ENCODE results near the gene MAP3K21. TPM values are rescaled to one million over a fixed set of nuclear protein-coding genes. Genes with fewer than 3 reads are reported as not detected.
A peak's percentile ranks its signal among the peaks of the same experiment; 100 is the strongest.

Gene MAP3K21
- total and polyA plus RNA-seq, 2 of the 8 experiments (the other 6 are each of a cell fraction or from before 2014, with no cell fraction given) = 21.2 to 21.8 TPM

GRCh38 chr1:233295237-233295974 is 32.1 kb upstream of the MAP3K21 start, which contains the start of gene PCNX2:
TSS of gene PCNX2 (minus strand) at chr1:233295725. CDS start at chr1:233295478, 247 bp downstream.
- WGBS, 2 experiments (ENCODE audit: extremely low coverage in 1 of 2, insufficient coverage in 1 of 2, insufficient read length in 1 of 2, insufficient replicate concordance in 2 of 2, low coverage in 1 of 2, low lambda C conversion rate in 2 of 2, missing lambda C conversion rate in 1 of 2) = 1% methylated on average over 30 of the region's 54 CpGs; no CpG with 5 or more reads in 1 of the 2 experiments
- Histone ChIP-seq H2BK5ac (ENCODE audit: low read depth, low read length) (peak within 1 kb of the TSS; percentile 95; the same call in 1 of the 2 replicates), H3K23ac (ENCODE audit: insufficient read length) (no peak within 1 kb of the TSS), H4K20me1 (replicated peaks in 1 of 2; ENCODE audit: control insufficient read depth in 1 of 2, insufficient read depth in 2 of 2, low read length in 2 of 2) (no peaks in the 10 kb centered on the region), H4K91ac (replicated peaks; ENCODE audit: insufficient read length, low read length) (peak within 1 kb of the TSS; percentile 68), H3K23me2 (ENCODE audit: low read depth, low read length) (no peaks in the 10 kb centered on the region), H3K4me1 (replicated peaks in 1 of 4; ENCODE audit: control insufficient read depth in 3 of 4, insufficient read depth in 4 of 4, low read length in 3 of 4) (peaks cover 3 to 20% (median 12%) of the 10 kb centered on the region in 4 experiments), H3K14ac (ENCODE audit: insufficient read length) (no peak within 1 kb of the TSS), H2AFZ (ENCODE audit: low read length) (peak within 1 kb of the TSS; percentile 78; the same call in 1 of the 2 replicates), H2BK20ac (ENCODE audit: low read length) (no peak within 1 kb of the TSS), H2BK12ac (ENCODE audit: low read depth, low read length) (0 out of 2 replicates have a peak within 1 kb of the TSS, but pooled peaks have one; percentile 46), H3K56ac (replicated peaks; ENCODE audit: insufficient read length, low read depth, low read length) (peak within 1 kb of the TSS; percentile 70), H2BK15ac (ENCODE audit: low read length) (peak within 1 kb of the TSS; percentile 89; the same call in 1 of the 2 replicates), H3K79me1 (ENCODE audit: low read depth, low read length) (no peaks in the 10 kb centered on the region), H2BK120ac (replicated peaks; ENCODE audit: low read depth, low read length) (no peak within 1 kb of the TSS), H3K9me3 (ENCODE audit: insufficient read depth in 2 of 2, low read depth in 1 of 2, low read length in 1 of 2) (no peaks in the 10 kb centered on the region), H3K4me3 (ENCODE audit: extremely low read depth in 1 of 4, insufficient read depth in 2 of 4, low read depth in 3 of 4, low read length in 4 of 4) (peak within 1 kb of the TSS; percentile 77 to 93 (median 89)), H3K4me2 (ENCODE audit: insufficient read depth in 1 of 2, low read depth in 2 of 2, low read length in 2 of 2) (peak within 1 kb of the TSS; percentile 84), H3K27ac (ENCODE audit: low read depth, low read length) (peak within 1 kb of the TSS; percentile 53), H3K27me3 (replicated peaks in 1 of 4; ENCODE audit: control insufficient read depth in 3 of 4, extremely low read depth in 1 of 4, insufficient read depth in 3 of 4, low read length in 3 of 4) (no peaks in the 10 kb centered on the region), H3K79me2 (ENCODE audit: control insufficient read depth in 1 of 2, insufficient read depth in 2 of 2, low read length in 2 of 2) (peaks cover 16 to 58% of the 10 kb centered on the region in 2 experiments), H4K5ac (ENCODE audit: insufficient read length, low read depth, low read length) (peak within 1 kb of the TSS; percentile 64), H3K4ac (replicated peaks; ENCODE audit: insufficient read length, low read depth, low read length) (peak within 1 kb of the TSS; percentile 70), H4K8ac (ENCODE audit: extremely low read depth, insufficient read depth, low read length) (peak within 1 kb of the TSS; percentile 94), H2AK5ac (ENCODE audit: low read depth, low read length) (peak within 1 kb of the TSS; percentile 44; the same call in 1 of the 2 replicates), H3K18ac (ENCODE audit: extremely low read depth, low read length) (peak within 1 kb of the TSS; percentile 91), H3K36me3 (ENCODE audit: control insufficient read depth in 2 of 4, insufficient read depth in 4 of 4, low read length in 3 of 4) (no peaks in the 10 kb centered on the region), H3K9ac (replicated peaks in 1 of 4; ENCODE audit: extremely low read depth in 1 of 4, low read depth in 3 of 4, low read length in 3 of 4) (peak within 1 kb of the TSS; percentile 68 to 81 (median 78))
- CTCF ChIA-PET (ENCODE audit: partially characterized antibody) = interaction anchor here (1.0 to 1.6 kb wide), 4 partner anchors 8 to 830 kb away, joined by 3 to 5 read pairs (median 4); no protein-coding TSS in a partner anchor
- no peak for FAIRE-seq
- peak in 1 of 2 experiments; percentile 72 for DNase-seq (ENCODE audit: low read depth in 1 of 2, low spot score in 2 of 2)
- POLR2A ChIA-PET (ENCODE audit: partially characterized antibody) = interaction anchor here (0.9 to 1.6 kb wide), 6 partner anchors 8 to 182 kb away, joined by 3 to 5 read pairs (median 4); no protein-coding TSS in a partner anchor
- TF ChIP-seq TAF7 (optimal IDR thresholded peaks at IDR 0.05; ENCODE audit: borderline replicate concordance, low read depth, low read length) (peak; percentile 64), RXRA (IDR thresholded peaks at IDR 0.05; ENCODE audit: insufficient read depth, low read depth, low read length) (no peak), POLR2AphosphoS5 (IDR thresholded peaks at IDR 0.05; ENCODE audit: low read depth, low read length) (peak; percentile 53; the same call in 1 of the 2 replicates), TAF1 (IDR thresholded peaks at IDR 0.05; ENCODE audit: low read depth, low read length) (peak; percentile 86), SIN3A (conservative IDR thresholded peaks at IDR 0.05 in 1 of 2, IDR thresholded peaks at IDR 0.05 in 1 of 2; ENCODE audit: low read depth in 1 of 2, low read length in 2 of 2) (0 out of 4 replicates have a peak, but pooled peaks of 1 of the 2 experiments have one; percentile 18), TBP (IDR thresholded peaks at IDR 0.05; ENCODE audit: low read depth, low read length) (peak; percentile 77), YY1 (IDR thresholded peaks at IDR 0.05; ENCODE audit: low read depth, low read length) (peak; percentile 90), EGR1 (IDR thresholded peaks at IDR 0.05; ENCODE audit: borderline replicate concordance, low read depth, low read length) (no peak), SAP30 (IDR thresholded peaks at IDR 0.05; ENCODE audit: insufficient read depth, insufficient replicate concordance, low read length) (no peak), POLR2A (IDR thresholded peaks at IDR 0.05; ENCODE audit: control extremely low read depth in 1 of 2, low read depth in 2 of 2, low read length in 2 of 2) (peak; percentile 56 to 57; a peak in 2 of 3 replicates), PHF8 (conservative IDR thresholded peaks at IDR 0.05; ENCODE audit: low read depth, low read length) (peak; percentile 75)

All from H1 (cell line).